ENCODE data around the gene PRPSAP1.

DNA sequence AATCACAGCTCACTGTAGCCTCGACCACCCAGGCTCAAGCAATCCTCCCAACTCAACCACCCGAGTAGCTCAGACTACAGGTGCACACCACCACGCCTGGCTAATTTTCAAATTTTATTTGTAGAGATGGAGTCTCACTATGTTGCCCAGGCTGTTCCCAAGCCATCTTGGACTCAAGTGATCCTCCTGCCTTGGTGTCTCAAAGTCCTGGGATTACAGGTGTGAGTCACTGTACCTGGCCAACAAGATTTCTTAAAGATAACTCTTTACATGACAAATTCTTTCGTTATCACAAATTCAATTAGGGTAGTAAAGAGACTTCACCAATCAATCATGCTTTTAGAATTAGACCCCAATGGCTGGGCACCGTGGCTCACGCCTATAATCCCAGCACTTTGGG lies 12.4 kb downstream of the PRPSAP1 start:
- TF ChIP-seq, protein P1, sequence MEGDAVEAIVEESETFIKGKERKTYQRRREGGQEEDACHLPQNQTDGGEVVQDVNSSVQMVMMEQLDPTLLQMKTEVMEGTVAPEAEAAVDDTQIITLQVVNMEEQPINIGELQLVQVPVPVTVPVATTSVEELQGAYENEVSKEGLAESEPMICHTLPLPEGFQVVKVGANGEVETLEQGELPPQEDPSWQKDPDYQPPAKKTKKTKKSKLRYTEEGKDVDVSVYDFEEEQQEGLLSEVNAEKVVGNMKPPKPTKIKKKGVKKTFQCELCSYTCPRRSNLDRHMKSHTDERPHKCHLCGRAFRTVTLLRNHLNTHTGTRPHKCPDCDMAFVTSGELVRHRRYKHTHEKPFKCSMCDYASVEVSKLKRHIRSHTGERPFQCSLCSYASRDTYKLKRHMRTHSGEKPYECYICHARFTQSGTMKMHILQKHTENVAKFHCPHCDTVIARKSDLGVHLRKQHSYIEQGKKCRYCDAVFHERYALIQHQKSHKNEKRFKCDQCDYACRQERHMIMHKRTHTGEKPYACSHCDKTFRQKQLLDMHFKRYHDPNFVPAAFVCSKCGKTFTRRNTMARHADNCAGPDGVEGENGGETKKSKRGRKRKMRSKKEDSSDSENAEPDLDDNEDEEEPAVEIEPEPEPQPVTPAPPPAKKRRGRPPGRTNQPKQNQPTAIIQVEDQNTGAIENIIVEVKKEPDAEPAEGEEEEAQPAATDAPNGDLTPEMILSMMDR (conservative IDR thresholded peaks at IDR 0.05; ENCODE audit: low read depth, low read length): no peak
- TF ChIP-seq EZH2 (IDR thresholded peaks at IDR 0.05; ENCODE audit: low read length, unreplicated experiment): no peak

Measured in PC-3 (cell line).